HG02938 (cell line): ENCODE measurements around the gene WDR59.
"Not testable (repeated sequence)": the region's sequence is repeated elsewhere in the genome, so short reads cannot be mapped to it uniquely, and the experiment has no call there.

Experiments used
- ATAC-seq: cut with Tn5 transposase; IDR thresholded peaks from one replicate; pipeline ENCODE4 v1.9.1; 2021; ENCODE audit warnings: mild to moderate bottlenecking, moderate library complexity; ENCODE audit not compliant: unreplicated experiment

Gene WDR59

DNA sequence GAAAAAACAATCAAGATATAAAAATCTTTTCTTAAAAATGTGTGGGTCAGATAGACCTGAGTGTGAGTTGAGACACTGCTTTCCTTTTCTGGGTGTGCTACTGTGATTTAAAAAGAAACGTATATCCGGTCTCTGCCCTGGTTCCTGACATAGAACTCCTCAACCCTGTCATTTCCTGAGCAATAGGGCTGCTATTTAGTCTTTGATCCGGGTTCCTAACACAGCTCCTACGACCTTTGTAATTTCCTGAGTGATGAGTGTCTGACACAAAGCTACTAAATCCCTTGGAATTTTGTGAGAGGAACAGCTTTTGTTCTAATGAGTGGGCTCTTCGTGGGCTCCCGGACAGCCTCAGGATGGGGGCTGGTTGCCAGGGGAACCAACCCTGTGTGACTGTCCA, 116.4 kb downstream of the WDR59 start:
- ATAC-seq = no peak

DNA sequence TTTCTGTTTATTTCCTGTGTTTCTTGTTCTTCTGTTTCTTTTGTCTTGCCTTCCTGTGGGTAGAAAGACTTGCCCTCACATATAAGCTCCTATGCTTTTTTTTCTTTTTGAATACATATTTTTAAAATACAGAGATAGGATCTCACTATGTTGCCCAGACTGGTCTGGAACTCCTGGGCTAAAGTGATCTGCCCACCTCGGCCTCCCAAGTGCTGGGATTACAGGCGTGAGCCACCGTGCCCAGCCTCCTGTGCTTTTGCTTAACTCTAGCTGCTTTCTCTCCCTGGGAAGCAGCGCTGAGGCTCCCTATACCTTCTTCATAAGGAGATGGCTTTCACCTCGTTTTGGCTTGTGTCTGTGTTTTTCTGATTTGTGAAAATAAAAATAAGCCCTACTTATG, 116.9 kb downstream of the WDR59 start:
- ATAC-seq = no peak

DNA sequence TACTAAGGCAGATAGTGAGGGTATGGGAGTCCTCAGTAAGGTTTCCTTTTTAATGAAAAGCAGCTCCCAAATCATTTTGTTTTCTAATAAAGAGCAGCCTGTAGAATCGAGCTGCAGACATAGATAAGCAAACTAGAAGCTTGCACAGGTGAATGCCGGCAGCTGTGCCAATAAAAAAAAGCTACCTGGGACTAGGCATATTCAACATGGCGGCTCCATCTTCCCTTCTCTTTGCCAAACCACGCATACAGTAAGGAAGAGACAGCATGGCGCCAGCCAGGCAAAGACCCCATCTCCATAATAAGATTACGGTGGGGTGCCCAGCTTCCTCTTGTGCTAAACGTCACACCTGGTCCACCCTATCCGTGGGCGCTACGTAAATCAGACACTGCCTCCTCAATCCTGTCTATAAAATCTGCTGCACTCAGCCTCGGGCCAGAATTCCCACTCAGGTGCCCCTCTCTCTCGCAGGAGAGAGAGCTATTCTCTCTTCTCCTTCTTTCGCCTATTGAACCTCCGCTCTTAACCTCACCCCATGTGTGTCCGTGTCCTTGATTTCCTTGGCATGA, 117.6 kb downstream of the WDR59 start:
- ATAC-seq = no peak

DNA sequence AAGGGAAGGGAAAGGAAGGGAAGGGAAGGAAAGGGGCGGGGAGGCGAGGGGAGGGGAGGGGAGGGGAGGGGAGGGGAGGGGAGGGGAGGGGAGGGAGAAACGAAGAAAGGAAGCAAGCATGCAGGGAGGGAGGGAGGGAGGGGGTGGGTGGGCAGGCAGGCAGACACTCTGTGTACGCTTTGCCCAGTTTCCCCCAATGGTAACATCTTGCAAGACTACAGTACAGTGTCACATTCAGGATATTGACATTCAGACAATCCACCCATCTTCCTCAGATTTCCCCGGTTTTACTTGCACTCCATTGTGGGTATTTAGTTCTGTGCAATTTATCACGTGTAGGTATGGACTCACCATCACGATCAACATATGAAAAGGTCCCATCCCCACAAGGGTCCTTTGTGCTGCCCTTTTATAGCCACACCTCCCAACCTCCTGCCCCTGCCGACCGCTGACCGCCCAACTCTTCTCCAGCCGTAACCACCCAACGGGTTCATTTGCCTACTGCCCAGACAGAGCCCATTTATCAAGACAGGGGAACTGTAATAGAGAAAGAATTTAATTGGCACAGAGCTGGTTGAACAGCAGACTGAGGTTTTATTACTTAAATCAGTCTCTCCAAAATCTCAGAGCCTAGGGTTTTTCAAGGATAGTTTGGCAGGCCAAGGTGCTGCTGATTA, 118.9 kb downstream of the WDR59 start:
- no peak for ATAC-seq

DNA sequence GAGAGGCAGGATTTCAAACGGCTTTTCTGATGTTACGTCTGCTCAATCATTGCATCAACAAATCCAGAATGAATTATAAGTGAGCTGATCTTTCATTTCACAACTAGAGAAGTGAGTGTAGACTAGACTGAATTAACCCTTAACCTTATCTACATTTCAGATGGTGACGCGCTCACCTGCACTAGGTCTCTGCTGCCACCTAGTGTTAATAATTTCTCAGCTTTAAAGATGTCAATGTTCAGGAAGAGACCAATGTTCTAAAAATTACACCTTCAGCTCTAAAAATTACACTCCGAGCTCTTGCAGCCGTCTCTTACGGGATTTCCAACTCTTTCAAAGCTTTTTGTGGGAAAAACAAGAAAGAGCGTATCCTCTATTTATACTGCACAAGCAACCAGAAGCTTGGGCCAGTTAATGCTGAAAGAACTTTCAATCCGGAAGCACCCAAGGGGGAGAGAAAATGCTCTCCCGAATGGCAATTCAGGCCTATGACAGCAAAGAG, 122.1 kb downstream of the WDR59 start:
- no peak for ATAC-seq

DNA sequence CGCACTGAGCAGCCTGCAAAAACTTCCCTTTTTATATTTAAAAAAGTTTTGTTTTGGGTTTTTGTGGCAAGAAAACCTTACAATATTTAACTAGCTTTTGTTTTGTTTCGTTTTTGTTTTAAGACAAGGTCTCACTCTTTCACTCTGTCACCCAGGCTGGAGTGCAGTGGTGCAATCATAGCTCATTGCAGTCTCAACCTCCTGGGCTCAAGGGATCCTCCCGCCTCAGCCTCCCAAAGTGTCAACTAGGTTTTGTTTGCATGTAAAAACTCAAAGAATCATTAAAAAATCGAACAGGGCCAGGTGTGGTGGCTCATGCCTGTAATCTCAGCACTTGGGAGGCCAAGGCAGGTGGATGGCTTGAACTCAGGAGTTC, 132.4 kb downstream of the WDR59 start:
- no peak for ATAC-seq

DNA sequence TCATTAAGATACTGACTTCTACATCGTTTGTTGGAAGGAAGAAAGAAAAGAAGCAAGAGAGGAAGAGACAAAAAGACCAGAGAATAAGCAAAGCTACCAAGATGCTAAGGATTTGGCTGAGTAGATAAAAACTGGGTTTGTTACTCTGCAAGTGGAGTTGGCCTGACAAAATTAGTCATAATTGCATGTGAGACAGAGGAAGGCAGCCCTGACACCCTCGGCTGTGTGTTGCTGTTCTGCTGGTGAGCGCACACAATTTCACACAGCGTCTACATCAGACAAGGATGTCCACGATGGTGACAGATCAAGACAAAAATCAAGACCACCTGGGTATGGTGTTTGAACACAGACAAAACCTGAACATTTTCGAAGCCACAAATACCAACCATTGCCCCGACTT, 134.9 kb downstream of the WDR59 start:
- no peak for ATAC-seq

DNA sequence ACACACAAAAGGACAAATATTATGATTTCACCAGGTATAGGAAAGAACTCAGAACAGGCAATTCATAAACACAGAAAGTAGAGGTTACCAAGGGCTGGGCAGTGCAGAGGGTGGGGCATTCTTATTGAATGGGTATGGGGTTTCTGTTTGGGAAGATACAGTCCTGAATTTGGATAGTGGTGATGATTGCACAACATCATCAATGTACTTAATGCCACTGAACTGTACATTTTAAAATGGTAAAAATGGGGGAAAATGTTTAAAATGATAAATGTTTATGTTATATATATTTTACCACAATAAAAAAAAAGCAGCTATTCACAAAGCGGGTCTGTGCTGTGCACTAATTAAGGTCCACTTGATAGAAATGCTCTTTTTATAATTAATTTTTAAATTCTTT, 137.7 kb downstream of the WDR59 start:
- no peak for ATAC-seq

DNA sequence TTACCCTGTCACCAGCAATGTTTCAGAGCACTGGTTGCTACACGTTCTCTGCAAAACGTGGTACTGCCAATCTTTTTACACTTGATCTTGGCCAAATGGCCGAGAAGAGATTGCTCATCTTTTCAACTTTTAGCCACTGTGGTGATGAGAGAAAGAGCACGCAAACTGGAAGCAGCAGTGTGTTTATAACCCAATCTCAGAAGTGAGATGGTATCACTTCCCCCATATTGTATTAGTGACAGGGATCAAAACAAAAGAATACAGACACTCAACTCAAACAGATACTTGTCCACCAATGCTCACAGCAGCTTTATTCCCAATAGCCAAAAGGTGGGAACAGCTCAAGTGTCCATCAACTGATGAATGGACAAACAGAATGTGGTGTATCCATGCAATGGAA, 138.2 kb downstream of the WDR59 start:
- ATAC-seq = peak; percentile 59

DNA sequence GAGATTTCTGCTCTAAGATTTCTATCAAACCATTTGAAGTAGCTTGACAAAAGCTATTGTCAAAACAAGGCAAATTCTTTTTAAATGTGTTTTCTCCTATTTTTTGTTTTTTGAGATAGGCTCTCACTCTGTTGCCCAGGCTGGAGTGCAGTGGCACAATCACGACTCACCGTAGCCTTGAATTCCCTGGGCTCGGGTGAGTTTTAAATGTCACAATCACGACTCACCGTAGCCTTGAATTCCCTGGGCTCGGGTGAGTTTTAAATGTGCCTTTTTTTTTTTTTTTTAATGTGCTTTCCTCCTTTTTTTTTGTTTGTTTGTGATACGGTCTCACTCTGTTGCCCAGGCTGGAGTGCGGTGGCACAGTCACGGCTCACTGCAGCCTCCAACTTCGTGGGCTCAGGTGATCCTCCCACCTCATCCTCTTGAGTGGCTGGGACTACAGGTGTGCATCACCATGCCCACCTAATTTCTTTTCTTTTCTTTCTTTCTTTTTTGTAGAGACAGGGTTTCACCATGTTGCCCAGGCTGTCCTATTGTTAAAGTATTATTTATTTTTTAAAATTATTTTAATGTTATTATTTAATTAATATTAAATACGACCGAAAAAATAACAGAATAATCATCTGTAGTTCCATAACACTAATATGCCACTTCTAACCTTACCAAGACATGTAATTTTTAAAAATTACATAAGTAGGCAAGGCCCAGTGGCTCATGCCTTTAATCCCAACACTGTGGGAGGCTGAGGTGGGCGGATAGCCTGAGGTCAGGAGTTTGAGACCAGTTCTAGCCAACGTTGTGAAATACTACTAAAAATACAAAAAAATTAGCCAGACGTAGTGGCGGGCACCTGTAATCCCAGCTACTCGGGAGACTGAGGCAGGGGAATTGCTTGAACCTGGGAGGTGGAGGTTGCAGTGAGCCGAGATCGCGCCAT, 140.6 kb downstream of the WDR59 start:
- no peak for ATAC-seq

DNA sequence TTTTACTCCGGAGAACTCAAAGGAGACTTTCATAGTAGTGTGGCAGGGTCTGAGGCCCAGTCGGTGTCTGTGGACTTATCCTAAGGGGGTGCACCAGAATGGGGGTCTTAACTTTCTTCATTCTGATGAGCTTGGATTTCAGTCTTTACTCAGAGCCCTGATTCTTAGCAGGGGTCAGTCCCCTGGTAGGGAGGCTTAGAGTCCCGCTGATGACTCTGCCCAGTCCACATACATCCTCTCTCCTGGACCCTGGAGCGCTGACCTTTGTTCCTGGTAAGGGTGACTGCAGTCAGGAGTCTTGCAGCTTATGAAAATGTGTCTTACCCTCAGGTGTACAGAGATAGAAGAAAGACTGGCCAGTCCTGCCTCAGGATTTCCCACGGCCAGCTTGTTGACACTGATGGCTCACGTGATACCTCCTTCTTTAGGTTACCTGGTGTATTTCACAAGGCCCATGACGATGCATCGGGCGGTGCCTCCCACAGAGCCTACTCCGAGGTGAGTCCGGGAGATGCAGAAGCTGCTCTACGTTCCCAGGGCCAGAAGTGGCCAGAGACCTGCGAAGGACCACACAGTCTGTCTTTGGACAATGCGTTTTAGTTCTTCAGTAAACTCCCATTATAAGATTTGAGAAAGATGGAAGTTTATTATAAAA, 141.4 kb downstream of the WDR59 start:
- ATAC-seq = not testable (repeated sequence)

DNA sequence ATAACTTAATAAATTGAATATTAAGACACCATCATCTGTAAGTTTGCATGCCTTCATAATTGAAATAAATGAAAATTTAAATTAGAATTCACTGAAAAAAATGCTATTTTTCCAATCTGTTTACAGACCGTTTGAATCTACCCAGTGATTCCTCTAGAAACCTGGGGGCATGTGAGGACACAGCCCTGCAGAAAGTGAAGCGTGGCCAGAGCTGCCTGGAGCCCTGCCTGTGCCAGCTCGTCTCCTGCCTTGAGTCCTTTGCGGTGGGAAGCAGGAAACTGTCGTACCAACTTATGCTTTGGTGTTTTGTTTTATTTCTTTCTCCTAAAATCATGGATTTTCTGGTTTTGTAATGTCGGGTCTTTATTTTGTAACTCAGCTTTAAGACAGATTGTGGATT, 142.5 kb downstream of the WDR59 start:
- ATAC-seq = no peak

DNA sequence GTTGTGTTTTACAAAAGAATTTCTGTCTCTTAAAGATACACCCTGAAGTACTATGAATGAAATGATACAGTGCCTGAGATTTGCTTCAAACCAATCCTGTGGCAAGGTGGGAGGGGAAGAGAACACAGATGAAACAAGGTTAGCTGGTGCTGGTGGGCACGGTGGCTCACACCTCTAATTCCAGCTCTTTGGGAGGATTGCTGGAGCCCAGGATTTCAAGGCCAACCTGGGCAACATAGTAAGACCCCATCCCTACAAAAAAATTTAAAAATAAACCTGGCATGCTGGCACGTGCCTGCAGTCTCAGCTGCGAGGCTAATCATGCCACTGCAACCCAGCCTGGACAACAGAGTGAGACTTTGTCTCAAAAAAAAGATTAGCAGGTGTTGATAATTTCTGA, 143.0 kb downstream of the WDR59 start:
- no peak for ATAC-seq

DNA sequence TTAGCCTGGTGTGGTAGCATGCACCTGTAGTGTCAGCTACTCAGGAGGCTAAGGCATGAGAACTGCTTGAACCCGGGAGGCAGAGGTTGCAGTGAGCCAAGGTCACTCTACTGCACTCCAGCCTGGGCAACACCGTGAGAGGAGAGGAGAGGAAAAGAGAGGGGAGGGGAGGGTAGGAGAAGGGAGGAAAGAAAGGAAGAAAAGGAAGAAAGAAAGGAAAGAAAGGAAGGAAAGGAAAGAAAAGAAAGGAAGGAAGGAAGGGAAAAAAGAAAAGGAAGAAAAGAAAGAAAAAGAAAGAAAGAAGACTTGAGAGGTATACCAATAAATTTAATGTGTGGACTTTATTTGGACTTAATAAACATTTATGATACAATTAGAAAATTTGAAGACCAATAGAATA, 143.5 kb downstream of the WDR59 start:
- ATAC-seq = no peak

DNA sequence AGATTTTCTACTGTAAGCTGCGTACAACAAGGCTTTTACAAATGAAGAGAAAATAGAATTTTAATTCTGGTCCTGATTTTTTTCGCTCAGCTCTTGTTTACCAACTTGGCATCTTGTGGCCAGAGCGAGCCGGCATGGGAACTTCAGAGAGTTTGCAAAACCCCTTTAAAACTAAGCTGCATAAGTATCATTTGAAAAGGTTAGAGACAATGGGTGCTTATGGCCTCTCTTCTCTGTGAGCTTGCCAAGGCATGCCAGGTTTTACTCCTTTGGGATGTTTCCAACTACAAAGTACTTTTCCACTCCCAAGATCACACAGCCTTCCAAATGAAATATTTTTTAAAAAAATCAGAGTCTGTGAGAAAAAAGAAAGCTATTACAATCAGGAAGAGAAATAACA, 147.9 kb downstream of the WDR59 start:
- no peak for ATAC-seq

DNA sequence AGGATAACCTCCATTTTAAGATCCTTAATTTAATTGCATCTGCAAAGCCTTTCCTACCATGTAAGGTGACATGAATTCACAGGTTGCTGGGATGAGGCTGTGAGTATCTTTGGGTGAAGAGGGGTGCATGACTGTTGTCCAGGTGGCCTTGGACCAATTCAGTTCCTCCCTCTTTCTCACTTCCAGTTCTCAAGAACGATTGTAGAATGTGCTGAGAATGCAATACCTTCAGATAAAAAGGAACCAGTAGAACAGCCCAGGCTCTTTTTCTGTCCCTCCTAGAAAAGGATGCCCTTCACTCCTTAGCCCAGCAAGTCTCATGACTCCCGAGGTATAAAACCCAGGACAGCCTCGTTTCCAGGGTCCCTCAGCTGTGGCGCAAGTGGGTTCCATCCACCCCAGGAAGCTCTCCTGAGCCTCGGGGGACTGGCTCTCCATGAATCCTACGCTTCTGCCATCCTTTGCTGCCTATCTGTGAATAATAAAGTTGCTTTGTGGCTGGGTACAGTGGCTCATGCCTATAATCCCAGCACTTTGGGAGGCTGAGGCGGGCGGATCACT, 148.7 kb downstream of the WDR59 start:
- no peak for ATAC-seq

DNA sequence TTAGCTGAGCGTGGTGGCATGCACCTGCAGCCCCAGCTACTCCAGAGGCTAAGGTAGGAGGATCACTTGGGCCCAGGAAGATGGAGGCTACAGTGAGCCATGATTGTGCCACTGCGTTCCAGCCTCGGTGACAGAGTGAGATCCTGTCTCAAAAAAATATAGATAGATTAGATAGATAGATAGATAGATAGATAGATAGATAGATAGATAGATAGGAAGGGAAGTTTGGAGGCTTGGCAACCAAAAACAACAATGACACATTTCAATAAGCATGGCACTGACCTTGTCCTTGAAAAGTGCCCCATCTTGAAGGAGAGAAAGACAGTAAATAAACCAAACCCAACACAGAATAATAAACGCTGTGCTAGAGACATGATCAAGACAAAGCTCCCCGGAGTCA, 152.7 kb downstream of the WDR59 start:
- ATAC-seq = no peak

DNA sequence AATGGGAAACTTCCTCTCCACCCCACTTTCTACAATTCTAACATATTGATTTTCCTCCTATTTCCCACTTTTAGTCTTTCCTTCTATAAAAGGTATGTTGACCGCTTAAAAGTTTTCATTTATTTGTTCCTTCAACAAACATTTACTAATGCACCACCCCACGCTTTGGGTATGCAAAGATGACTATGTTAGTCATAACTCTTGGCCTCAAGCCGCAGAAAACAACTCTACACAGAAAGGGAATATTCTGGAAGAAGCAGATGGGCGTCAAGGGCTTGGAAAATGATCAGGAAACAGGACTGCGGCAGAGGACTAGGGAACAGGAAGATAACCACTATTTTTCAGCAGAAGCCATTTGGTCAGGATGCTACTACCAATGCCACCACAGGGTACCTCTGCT, 153.5 kb downstream of the WDR59 start:
- no peak for ATAC-seq

DNA sequence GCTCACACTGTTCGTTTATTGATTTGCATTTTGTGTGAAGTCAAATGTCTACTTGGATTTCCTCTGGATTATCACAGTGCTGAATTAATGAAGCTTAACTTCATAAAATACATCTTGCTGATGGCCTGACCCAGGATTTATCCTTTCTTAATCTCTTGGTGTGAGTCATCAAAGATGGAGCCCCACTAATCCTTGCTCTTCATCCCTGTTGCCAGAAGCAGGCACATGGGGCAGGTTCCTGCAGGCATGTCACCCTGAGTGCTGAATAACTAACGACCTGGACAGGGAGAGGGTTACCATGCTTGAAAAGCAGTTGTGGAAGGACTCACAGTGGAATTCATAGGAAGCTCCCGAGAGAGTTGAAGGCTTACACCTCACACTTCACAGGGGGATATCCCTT, 154.3 kb downstream of the WDR59 start:
- ATAC-seq = no peak

DNA sequence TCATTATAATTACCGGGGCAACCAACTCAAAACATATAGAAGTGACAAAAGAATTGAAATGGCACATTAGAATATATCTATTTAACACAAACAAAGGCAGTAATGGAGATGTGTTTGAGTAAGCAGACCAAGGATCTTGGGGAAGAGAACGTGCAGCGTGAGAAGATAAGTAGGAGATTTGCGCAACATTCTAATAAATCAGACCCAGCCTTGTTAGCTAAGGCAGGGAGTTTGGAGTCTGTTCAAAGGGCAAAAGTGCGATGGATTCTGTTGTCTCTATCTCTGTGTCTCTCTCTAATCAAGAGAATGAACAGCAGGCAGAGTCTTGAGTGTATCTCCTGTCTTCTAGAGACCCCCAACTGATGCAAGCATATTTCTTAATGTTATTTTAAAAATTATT, 155.3 kb downstream of the WDR59 start:
- ATAC-seq = no peak

DNA sequence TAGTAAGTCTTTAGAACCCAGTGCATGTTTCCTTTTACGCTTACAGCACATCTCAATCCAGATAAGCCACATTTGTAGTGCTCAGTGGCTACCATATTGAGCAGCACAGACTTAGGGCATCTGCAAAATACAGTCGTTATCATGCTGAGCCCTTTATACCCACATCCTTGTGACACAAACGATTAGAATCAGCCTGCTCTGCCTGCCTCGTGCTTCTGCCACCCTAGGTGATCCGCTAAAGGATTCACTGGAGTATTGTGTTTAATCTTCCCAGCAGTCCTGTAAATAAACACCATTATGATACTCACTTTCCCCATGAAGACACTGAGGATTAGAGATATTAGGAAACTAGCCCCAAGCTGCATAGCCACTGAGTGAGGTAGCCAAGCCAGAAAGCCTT, 159.0 kb downstream of the WDR59 start:
- no peak for ATAC-seq
